GM23248 (cell line): Measurements from ENCODE around the gene ZNF174. TPM values are rescaled to one million over a fixed set of nuclear protein-coding genes. Genes with fewer than 3 reads are reported as not detected.

ENCODE experiments used
- DNase-seq: peaks from one replicate; pipeline ENCODE4 v3.0.0-alpha.2; 2015
- H2AFZ ChIP-seq: fragments of 200-600 bp; sonication (generic); 2 replicates; pipeline ENCODE4 v1.6.1; 2016; ENCODE audit warnings: antibody characterized with exemption
- H3F3A ChIP-seq: fragments of 200-600 bp; sonication (generic); 2 replicates; pipeline ENCODE4 v1.6.1; 2016; ENCODE audit warnings: mild to moderate bottlenecking, antibody characterized with exemption, mixed run types; ENCODE audit not compliant: insufficient read depth
- H3K27ac ChIP-seq: fragments of 200-600 bp; sonication (generic); 2 replicates; pipeline ENCODE4 v1.5.1; 2016; ENCODE audit warnings: mild to moderate bottlenecking
- H3K27me3 ChIP-seq: fragments of 200-600 bp; sonication (generic); replicated peaks from 2 replicates; pipeline ENCODE4 v1.6.1; 2016; ENCODE audit warnings: mild to moderate bottlenecking; ENCODE audit not compliant: insufficient read depth
- H3K36me3 ChIP-seq: fragments of 200-600 bp; sonication (generic); 2 replicates; pipeline ENCODE4 v1.6.1; 2016; ENCODE audit warnings: low read depth, mild to moderate bottlenecking
- H3K4me1 ChIP-seq: fragments of 200-600 bp; sonication (generic); 2 replicates; pipeline ENCODE4 v1.6.1; 2016; ENCODE audit warnings: mild to moderate bottlenecking; ENCODE audit not compliant: insufficient read depth
- H3K4me2 ChIP-seq: fragments of 200-600 bp; sonication (generic); one replicate; pipeline ENCODE4 v1.6.1; 2016; ENCODE audit warnings: mild to moderate bottlenecking; ENCODE audit not compliant: unreplicated experiment
- H3K4me3 ChIP-seq: fragments of 200-600 bp; sonication (generic); 2 replicates; pipeline ENCODE4 v1.5.1; 2016; ENCODE audit warnings: mild to moderate bottlenecking
- H3K79me2 ChIP-seq: fragments of 200-600 bp; sonication (generic); 2 replicates; pipeline ENCODE4 v1.6.1; 2016; ENCODE audit warnings: mild to moderate bottlenecking; ENCODE audit not compliant: insufficient read depth
- H3K9ac ChIP-seq: fragments of 200-600 bp; sonication (generic); 2 replicates; pipeline ENCODE4 v1.6.1; 2016; ENCODE audit warnings: mild to moderate bottlenecking
- H3K9me2 ChIP-seq: fragments of 200-600 bp; sonication (generic); 2 replicates; pipeline ENCODE4 v1.6.1; 2016; ENCODE audit warnings: mixed run types, mild to moderate bottlenecking, moderate library complexity; ENCODE audit not compliant: insufficient read depth
- H3K9me3 ChIP-seq: fragments of 200-600 bp; sonication (generic); one replicate; pipeline ENCODE4 v1.6.1; 2017; ENCODE audit warnings: low read depth
- H4K20me1 ChIP-seq: fragments of 200-600 bp; sonication (generic); 2 replicates; pipeline ENCODE4 v1.6.0; 2016; ENCODE audit not compliant: insufficient read depth
- EZH2 ChIP-seq: fragments of 200-600 bp; sonication (generic); IDR thresholded peaks from 2 replicates; pipeline ENCODE4 v1.6.1; 2018; ENCODE audit warnings: antibody characterized with exemption, mild to moderate bottlenecking; ENCODE audit not compliant: insufficient read depth, poor library complexity, severe bottlenecking
- EZH2phosphoT487 ChIP-seq: fragments of 200-600 bp; sonication (generic); IDR thresholded peaks from 2 replicates; pipeline ENCODE4 v1.6.1; 2018; ENCODE audit warnings: antibody characterized with exemption, moderate library complexity, mild to moderate bottlenecking, low read depth; ENCODE audit not compliant: insufficient read depth
- WGBS, 2 experiments: methylation state at CpG; one replicate each; pipeline ENCODE4 v1.1.6; 2015 to 2017; ENCODE audit warnings: low lambda C conversion rate in 2 of 2, low coverage in 1 of 2; ENCODE audit errors: missing lambda C conversion rate in 2 of 2; 5-methylcytosine and 5-hydroxymethylcytosine counted together
- in situ Hi-C: fragments of 300-500 bp; cut with MboI; formaldehyde crosslinking; loops from 2 replicates; pipeline ENCODE4 v1.15.0; 2020
- polyA plus RNA-seq: library from polyadenylated mRNA; unstranded; fragments of >200 nt; fragmentation: Nextera tagmentation; extraction: Ambion mirVana; gene quantifications from 2 replicates; pipeline ENCODE4 v1.2.1, GENCODE V29; 2016
- total RNA-seq: library from RNA; depleted of rRNA; stranded (reverse); fragments of >200 nt; shearing (Covaris generic); gene quantifications from 2 replicates; pipeline ENCODE4 v1.2.3, GENCODE V29; 2014

The ZNF174 gene
- total and polyA plus RNA-seq, 2 experiments from 2014 or later = 8.2 to 10.4 TPM

DNA sequence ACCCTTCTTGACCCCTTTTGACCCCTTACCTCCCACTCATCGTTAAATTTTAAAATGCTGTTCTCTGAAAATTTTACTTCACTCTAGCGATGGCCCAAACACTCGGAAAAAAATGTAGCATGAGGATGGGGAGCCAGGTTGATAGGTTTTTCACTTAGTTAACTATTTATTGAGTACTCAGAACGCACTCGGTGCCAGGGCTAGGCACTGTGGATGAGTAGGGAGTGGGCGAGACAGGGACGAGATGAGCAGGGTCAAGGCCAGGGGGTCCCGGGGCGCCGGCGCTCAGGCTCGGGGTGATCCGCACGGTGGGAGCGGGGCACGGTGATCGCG is 603 bp upstream of the ZNF174 start:
- peaks cover 9% of the 10 kb centered on the region; the same call in 1 of the 2 replicates for H3K4me1 ChIP-seq
- peak overlapping the region; percentile 96 for H3K4me3 ChIP-seq
- peak overlapping the region; percentile 84 for H3K4me2 ChIP-seq
- H3K27ac ChIP-seq = peak overlapping the region; percentile 53
- H3K36me3 ChIP-seq = peaks cover 12% of the 10 kb centered on the region
- H3K79me2 ChIP-seq = peaks cover 79% of the 10 kb centered on the region
- no peaks in the 10 kb centered on the region for H3K9me3 ChIP-seq
- peak overlapping the region; percentile 96 for H2AFZ ChIP-seq
- TF ChIP-seq EZH2phosphoT487 (no peak), EZH2 (no peak)
- no peak for DNase-seq
- peaks cover 9% of the 10 kb centered on the region; the same call in 1 of the 2 replicates for H3F3A ChIP-seq
- H3K9me2 ChIP-seq = no peaks in the 10 kb centered on the region
- in situ Hi-C loops = no loop called here
- WGBS, 2 experiments = 1 to 2% methylated on average over 17 to 18 of the region's 18 CpGs
- H4K20me1 ChIP-seq = no peaks in the 10 kb centered on the region
- peak overlapping the region; percentile 92 for H3K9ac ChIP-seq
- H3K27me3 ChIP-seq = no peaks in the 10 kb centered on the region

DNA sequence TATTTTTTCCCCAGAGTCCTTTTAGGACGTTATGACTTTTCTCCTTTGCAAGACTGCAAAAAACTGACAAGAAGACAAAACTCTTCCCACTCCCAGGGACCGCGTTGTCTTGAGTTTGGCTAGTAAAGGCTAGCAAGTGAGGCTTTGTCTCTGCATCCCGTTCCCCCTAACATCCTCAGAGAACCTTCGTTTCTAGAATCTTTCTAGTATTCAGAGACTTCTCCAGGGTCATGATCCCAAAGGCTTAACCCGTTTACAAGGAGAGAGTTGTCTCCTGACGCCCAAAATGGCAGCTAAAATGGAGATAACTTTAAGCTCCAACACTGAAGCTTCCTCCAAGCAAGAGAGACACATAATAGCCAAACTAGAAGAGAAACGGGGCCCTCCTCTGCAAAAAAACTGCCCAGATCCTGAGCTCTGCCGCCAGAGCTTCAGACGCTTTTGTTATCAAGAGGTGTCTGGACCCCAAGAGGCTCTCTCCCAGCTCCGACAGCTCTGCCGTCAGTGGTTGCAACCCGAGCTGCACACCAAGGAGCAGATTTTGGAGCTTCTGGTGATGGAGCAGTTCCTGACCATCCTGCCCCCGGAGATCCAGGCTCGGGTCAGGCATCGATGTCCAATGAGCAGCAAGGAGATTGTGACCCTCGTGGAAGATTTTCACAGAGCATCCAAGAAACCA is 843 bp downstream of the ZNF174 start:
- Histone ChIP-seq H3K27me3 (no peaks in the 10 kb centered on the region), H3K9me3 (no peaks in the 10 kb centered on the region), H3K79me2 (peaks cover 65% of the 10 kb centered on the region), H3F3A (peaks cover 9% of the 10 kb centered on the region; the same call in 1 of the 2 replicates), H2AFZ (peak overlapping the region; percentile 96), H3K4me1 (peaks cover 9% of the 10 kb centered on the region; the same call in 1 of the 2 replicates), H3K4me3 (peak overlapping the region; percentile 96), H3K27ac (peak overlapping the region; percentile 71), H3K9ac (peak overlapping the region; percentile 92), H3K9me2 (no peaks in the 10 kb centered on the region), H4K20me1 (no peaks in the 10 kb centered on the region), H3K36me3 (peaks cover 26% of the 10 kb centered on the region), H3K4me2 (peak overlapping the region; percentile 93)
- WGBS, 2 experiments = 22 to 29% methylated on average over 17 of the region's 17 CpGs
- in situ Hi-C loops = no loop called here
- DNase-seq = peak; percentile 42
- TF ChIP-seq EZH2phosphoT487 (no peak), EZH2 (no peak)

DNA sequence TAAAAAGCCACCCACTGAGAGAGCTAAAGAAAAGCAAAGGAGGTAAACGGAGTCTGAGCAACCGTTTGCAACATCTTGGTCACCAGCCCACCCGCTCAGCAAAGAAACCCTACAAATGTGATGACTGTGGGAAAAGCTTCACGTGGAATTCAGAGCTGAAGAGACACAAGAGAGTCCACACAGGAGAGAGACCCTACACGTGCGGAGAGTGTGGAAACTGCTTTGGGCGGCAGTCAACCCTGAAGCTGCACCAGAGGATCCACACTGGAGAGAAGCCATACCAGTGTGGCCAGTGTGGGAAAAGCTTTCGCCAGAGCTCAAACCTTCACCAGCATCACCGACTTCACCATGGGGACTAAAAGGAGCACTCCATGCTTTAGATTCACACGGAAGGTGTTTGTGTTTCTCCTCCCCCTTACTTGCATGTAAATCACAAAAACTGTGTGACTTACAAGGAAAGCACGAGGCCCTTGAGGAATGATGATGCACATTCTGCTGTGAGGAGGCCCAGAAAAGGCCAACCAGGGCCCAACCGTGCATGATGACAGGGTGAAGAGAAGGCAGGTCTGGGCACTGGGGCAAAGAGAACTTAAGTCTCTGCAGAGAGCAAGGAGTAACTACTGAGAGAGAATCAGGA is 7.7 kb downstream of the ZNF174 start:
- TF ChIP-seq EZH2phosphoT487 (no peak), EZH2 (no peak)
- Histone ChIP-seq H4K20me1 (no peaks in the 10 kb centered on the region), H3K4me1 (no peaks in the 10 kb centered on the region), H3K9ac (no peak overlapping the region), H3K4me3 (no peak overlapping the region), H3K36me3 (peaks cover 52% of the 10 kb centered on the region), H2AFZ (no peak overlapping the region), H3K4me2 (no peak overlapping the region), H3F3A (no peaks in the 10 kb centered on the region), H3K27ac (no peak overlapping the region), H3K27me3 (no peaks in the 10 kb centered on the region), H3K9me2 (no peaks in the 10 kb centered on the region), H3K9me3 (no peaks in the 10 kb centered on the region), H3K79me2 (peaks cover 10% of the 10 kb centered on the region)
- in situ Hi-C loops = no loop called here
- whole genome bisulfite sequencing, 2 experiments = 96 to 97% methylated on average over 12 of the region's 12 CpGs
- no peak for DNase-seq

DNA sequence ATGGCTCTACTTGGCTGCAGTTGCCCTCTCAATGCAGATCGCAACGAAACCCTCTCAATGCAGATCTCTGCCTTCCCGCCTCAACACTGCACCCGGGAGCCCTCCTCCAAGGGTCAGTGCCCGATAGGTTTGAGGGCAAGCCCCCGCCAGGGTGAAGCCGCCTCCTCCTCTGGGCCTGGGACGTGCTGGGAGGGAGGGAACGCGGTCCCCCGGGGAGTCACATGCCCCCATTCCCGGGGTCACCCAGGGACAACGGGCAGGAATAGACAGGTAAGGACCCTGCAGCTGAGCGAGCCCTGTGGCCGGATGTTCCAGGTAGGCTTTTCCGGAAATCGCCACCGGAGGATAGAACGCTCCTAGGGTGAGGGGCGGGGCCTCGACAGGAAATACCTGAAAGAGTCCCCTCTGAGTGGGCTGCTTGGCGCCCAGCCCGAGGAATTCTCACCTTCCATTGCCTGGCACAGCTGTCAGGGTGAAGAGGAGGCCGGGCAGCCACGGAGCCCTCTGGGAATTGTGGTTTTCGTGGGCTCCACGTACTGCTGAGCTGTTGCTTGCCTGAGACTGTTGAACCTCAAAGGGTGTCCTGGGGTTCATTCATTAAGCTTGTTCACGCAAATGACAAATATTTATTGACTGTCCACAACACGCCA is 12.8 kb downstream of the ZNF174 start:
- in situ Hi-C loops = no loop called here
- H3F3A ChIP-seq = no peaks in the 10 kb centered on the region
- no peaks in the 10 kb centered on the region for H4K20me1 ChIP-seq
- H3K9me3 ChIP-seq = no peaks in the 10 kb centered on the region
- no peaks in the 10 kb centered on the region for H3K79me2 ChIP-seq
- WGBS, 2 experiments = 48 to 52% methylated on average over 28 to 29 of the region's 29 CpGs
- no peaks in the 10 kb centered on the region for H3K4me1 ChIP-seq
- H3K4me3 ChIP-seq = no peak overlapping the region
- no peak overlapping the region for H3K4me2 ChIP-seq
- H3K27me3 ChIP-seq = no peaks in the 10 kb centered on the region
- H3K27ac ChIP-seq = no peak overlapping the region
- DNase-seq = no peak
- no peak overlapping the region for H3K9ac ChIP-seq
- peaks cover 8% of the 10 kb centered on the region for H3K36me3 ChIP-seq
- no peak overlapping the region for H2AFZ ChIP-seq
- no peaks in the 10 kb centered on the region for H3K9me2 ChIP-seq
- no peak for TF ChIP-seq EZH2
- no peak for TF ChIP-seq EZH2phosphoT487
